K562 treated with DMSO at 1 percent for 12 hours (cell line): ENCODE results near the gene SOSTDC1. TPM values are rescaled to one million over a fixed set of nuclear protein-coding genes. Genes with fewer than 3 reads are reported as not detected.

ENCODE experiments used
- total RNA-seq: library from RNA; unstranded; fragments of 300-600 nt; gene quantifications from 2 replicates; pipeline ENCODE4 v1.2.3, GENCODE V29; 2022; ENCODE audit not compliant: insufficient read depth

Gene SOSTDC1, protein sequence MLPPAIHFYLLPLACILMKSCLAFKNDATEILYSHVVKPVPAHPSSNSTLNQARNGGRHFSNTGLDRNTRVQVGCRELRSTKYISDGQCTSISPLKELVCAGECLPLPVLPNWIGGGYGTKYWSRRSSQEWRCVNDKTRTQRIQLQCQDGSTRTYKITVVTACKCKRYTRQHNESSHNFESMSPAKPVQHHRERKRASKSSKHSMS
- 11.4 and 22.5 TPM in 2 replicates for total RNA-seq

GRCh38 chr7:16465469-16466361 is at the start of gene SOSTDC1:
Gene SOSTDC1 (minus strand): TSS chr7:16465738. CDS start chr7:16465668, 70 bp downstream.

DNA sequence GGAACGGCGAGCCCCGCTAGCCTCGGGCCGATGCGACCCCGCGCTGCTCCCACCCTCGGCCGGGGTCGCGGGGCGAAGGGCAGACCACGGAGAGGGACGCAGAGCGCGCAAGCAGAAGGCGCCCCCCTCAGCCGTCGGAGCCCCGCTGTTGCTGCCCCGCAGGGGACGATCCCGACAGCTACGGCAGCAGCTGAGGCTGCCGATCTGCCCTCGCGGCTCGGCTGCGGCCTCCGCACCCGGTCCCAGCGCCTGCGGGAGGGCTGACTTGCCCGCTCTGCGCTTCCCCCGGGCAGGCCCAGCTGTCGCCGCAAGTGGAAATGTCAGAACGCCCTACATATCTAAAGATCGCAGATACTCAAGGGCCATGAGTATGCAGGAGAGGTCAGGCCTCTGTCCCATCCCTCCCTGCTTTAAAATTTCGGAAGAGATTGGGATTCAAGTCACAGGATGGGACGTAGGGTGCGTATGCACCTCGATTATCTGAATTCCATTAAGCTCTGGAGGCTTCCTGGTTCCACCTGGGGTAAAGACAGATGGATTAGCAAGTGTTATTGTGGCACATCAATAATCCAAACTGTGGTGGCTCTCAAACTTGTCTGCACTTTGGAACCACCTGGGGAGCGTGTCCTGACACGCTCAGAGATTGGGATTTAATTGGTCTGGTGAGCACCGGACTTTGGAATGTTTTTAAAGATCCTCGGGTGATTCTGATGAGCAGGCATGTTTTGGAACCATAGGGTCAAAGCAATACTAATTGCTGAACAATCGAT is 44.0 kb downstream of the SOSTDC1 start, which contains the start of gene CRPPA:
Gene CRPPA (minus strand): TSS at position 206 of the 770 bp plus-strand sequence. CDS start 216 bp downstream, outside the sequence.

Other genes starting within 250 kb of the SOSTDC1 start
- 1.6 and 4.4 TPM in 2 replicates for gene CRPPA, start 44.2 kb downstream of the SOSTDC1 start, total RNA-seq
- gene LRRC72, start 61.1 kb upstream of the SOSTDC1 start, total RNA-seq, result not detected in 2 replicates
- gene ANKMY2, start 180.0 kb upstream of the SOSTDC1 start, total RNA-seq, result 21.9 and 108 TPM in 2 replicates
- gene BZW2, start 180.4 kb upstream of the SOSTDC1 start, total RNA-seq, result 42.8 and 64.2 TPM in 2 replicates